K562 (cell line): ENCODE results near the gene EMID1. TPM values are rescaled to one million over a fixed set of nuclear protein-coding genes. Genes with fewer than 3 reads are reported as not detected.
"Not testable (repeated sequence)": the region's sequence is repeated elsewhere in the genome, so short reads cannot be mapped to it uniquely, and the experiment has no call there.

Experiments
- ATAC-seq: fragments of 200-7000 bp; cut with Tn5 transposase; 3 replicates; pipeline ENCODE4 v1.9.1; 2020; ENCODE audit warnings: moderate library complexity
- BruUV-seq: library from RNA; stranded (reverse); fragments of 400-500 nt; replicated peaks from 2 replicates; lab custom pipeline; 2021; lab: Mats Ljungman, UMichigan
- CTCF ChIA-PET: fragments of 300-600 bp; formaldehyde crosslinking; extraction: SDS; loops from one replicate; lab custom pipeline; 2021; ENCODE audit warnings: low intra/inter-chr PET ratio; lab: Yijun Ruan, JAX
- POLR2A ChIA-PET: fragments of 300-600, 350-650 bp; sonication (Branson Sonifier 250); formaldehyde crosslinking; extraction: SDS; loops from one replicate; lab custom pipeline; 2021; ENCODE audit warnings: antibody characterized with exemption, inconsistent platforms; lab: Yijun Ruan, JAX
- DNase-seq, 4 experiments: peaks; one replicate each; pipeline versions ENCODE4 v3.0.0 to v3.0.0-alpha.2; 2011 to 2018; ENCODE audit warnings: low spot score in 3 of 4, mixed read lengths in 3 of 4; ENCODE audit errors: extremely low read depth in 1 of 4
- FAIRE-seq: peaks from 2 replicates; lab custom pipeline; 2011; peaks lifted over from hg19 to GRCh38; lab: Jason Lieb, UNC
- H2AFZ ChIP-seq: 2 replicates; pipeline ENCODE4 v1.6.0; 2011; ENCODE audit warnings: low read depth, low read length, control low read depth, inconsistent platforms
- H3K27ac ChIP-seq: fragments of 200-600 bp; 3 replicates; pipeline ENCODE4 v1.8.0; 2011; ENCODE audit warnings: low read depth, mild to moderate bottlenecking, control low read depth, inconsistent platforms, low read length, moderate library complexity, mixed read lengths; ENCODE audit errors: extremely low read depth
- H3K27me3 ChIP-seq, 2 experiments: fragments of 300-600 bp in 1 of 2; 2 replicates in 1 of 2; 3 replicates in 1 of 2; pipeline versions ENCODE4 v1.6.0 to v1.8.0; 2011; ENCODE audit warnings: inconsistent platforms in 2 of 2, low read length in 2 of 2, mild to moderate bottlenecking in 1 of 2, mixed read lengths in 1 of 2, moderate library complexity in 1 of 2; ENCODE audit not compliant: control insufficient read depth in 2 of 2, insufficient read depth in 2 of 2
- H3K36me3 ChIP-seq: fragments of 300-600 bp; 3 replicates; pipeline ENCODE4 v1.8.0; 2011; ENCODE audit warnings: mild to moderate bottlenecking, low read length, inconsistent platforms; ENCODE audit not compliant: control insufficient read depth, insufficient read depth
- H3K4me1 ChIP-seq, 2 experiments: fragments of 200-600 bp in 1 of 2; replicated peaks in 1 of 2; 2 replicates in 1 of 2; 3 replicates in 1 of 2; pipeline versions ENCODE4 v1.5.1 to v1.8.0; 2011; ENCODE audit warnings: inconsistent platforms in 2 of 2, low read length in 2 of 2, mild to moderate bottlenecking in 1 of 2, mixed read lengths in 1 of 2, moderate library complexity in 1 of 2; ENCODE audit not compliant: control insufficient read depth in 2 of 2, insufficient read depth in 2 of 2
- H3K4me2 ChIP-seq: 2 replicates; pipeline ENCODE4 v1.6.1; 2011; ENCODE audit warnings: low read length, control low read depth, inconsistent platforms, mixed read lengths; ENCODE audit not compliant: insufficient read depth
- H3K4me3 ChIP-seq: fragments of 200-600 bp; sonication (generic), shearing (Covaris generic); 2 replicates; pipeline ENCODE4 v1.5.1; 2016; ENCODE audit warnings: control low read depth, inconsistent platforms
- H3K79me2 ChIP-seq: fragments of 200-600 bp; 3 replicates; pipeline ENCODE4 v1.8.0; 2011; ENCODE audit warnings: low read length, inconsistent platforms; ENCODE audit not compliant: control insufficient read depth, insufficient read depth
- H3K9ac ChIP-seq, 2 experiments: 2 replicates each; pipeline versions ENCODE4 v1.6.0 to v1.6.1; 2011; ENCODE audit warnings: low read depth in 2 of 2, low read length in 2 of 2, control low read depth in 1 of 2, inconsistent platforms in 1 of 2, mild to moderate bottlenecking in 1 of 2, mixed read lengths in 1 of 2; ENCODE audit not compliant: insufficient read depth in 1 of 2
- H3K9me1 ChIP-seq: one replicate; pipeline ENCODE4 v1.6.0; 2011; ENCODE audit warnings: inconsistent platforms, mild to moderate bottlenecking, low read length, moderate library complexity; ENCODE audit not compliant: control insufficient read depth, insufficient read depth
- H3K9me3 ChIP-seq: replicated peaks from 2 replicates; pipeline ENCODE4 v1.5.1; 2011; ENCODE audit warnings: low read depth, low read length, inconsistent platforms; ENCODE audit not compliant: control insufficient read depth, insufficient read depth
- H4K20me1 ChIP-seq: replicated peaks from 2 replicates; pipeline ENCODE4 v1.6.1; 2011; ENCODE audit warnings: low read length, inconsistent platforms, mixed read lengths; ENCODE audit not compliant: control insufficient read depth, insufficient read depth
- ZNF121 ChIP-seq: sonication (generic); formaldehyde crosslinking; conservative IDR thresholded peaks from 2 replicates; pipeline ENCODE4 v1.8.0; 2022; ENCODE audit warnings: missing genetic modification reagents
- ZNF280A ChIP-seq: fragments of 450-650 bp; IDR thresholded peaks from 2 replicates; pipeline ENCODE4 v1.6.1; 2018; ENCODE audit warnings: mild to moderate bottlenecking, low read depth; ENCODE audit not compliant: partially characterized antibody
- WGBS: fragments of 100-300 bp; shearing (Covaris generic); methylation state at CpG from one replicate; pipeline ENCODE4 v1.1.6; 2016; ENCODE audit warnings: low coverage, mixed read lengths; ENCODE audit not compliant: insufficient coverage; ENCODE audit errors: missing lambda C conversion rate; 5-methylcytosine and 5-hydroxymethylcytosine counted together
- in situ Hi-C: fragments of 300-500 bp; cut with MboI; formaldehyde crosslinking; loops from 4 replicates; pipeline ENCODE4 v1.15.0; 2018; ENCODE audit warnings: inconsistent platforms, mixed read lengths
- intact Hi-C: fragments of 100-400 bp; cut with micrococcal nuclease; formaldehyde crosslinking; loops from 2 replicates; pipeline ENCODE4 v1.14.2; 2022
- polyA plus RNA-seq, 8 experiments: library from polyadenylated mRNA; depleted of rRNA in 4 of 8; stranded (reverse) in 5 of 8; unstranded in 3 of 8; fragments of >200 nt; fragmentation: Nextera tagmentation in 2 of 8; fragmentation: Illumina TruSeq in 1 of 8; extraction: Ambion mirVana in 2 of 8; extraction: Trizol in 1 of 8; gene quantifications; 2 replicates each; pipeline versions ENCODE4 v1.2.1 to v1.2.3, GENCODE V29; 2011 to 2014; ENCODE audit warnings: inconsistent platforms in 1 of 8, missing spikeins in 1 of 8
- total RNA-seq, 7 experiments: library from RNA; depleted of rRNA in 6 of 7; stranded (reverse); fragments of >200 nt in 6 of 7; fragmentation: Illumina TruSeq in 2 of 7; extraction: Trizol in 2 of 7; gene quantifications; 2 replicates each; pipeline versions ENCODE4 v1.2.1 to v1.2.3, GENCODE V29; 2011 to 2021; ENCODE audit warnings: low replicate concordance in 1 of 7

EMID1 gene
- total and polyA plus RNA-seq, 9 of the 15 experiments (the other 6 are each of a cell fraction or from before 2014, with no cell fraction given): 0.15 to 7.2 (median 2.7) TPM

DNA sequence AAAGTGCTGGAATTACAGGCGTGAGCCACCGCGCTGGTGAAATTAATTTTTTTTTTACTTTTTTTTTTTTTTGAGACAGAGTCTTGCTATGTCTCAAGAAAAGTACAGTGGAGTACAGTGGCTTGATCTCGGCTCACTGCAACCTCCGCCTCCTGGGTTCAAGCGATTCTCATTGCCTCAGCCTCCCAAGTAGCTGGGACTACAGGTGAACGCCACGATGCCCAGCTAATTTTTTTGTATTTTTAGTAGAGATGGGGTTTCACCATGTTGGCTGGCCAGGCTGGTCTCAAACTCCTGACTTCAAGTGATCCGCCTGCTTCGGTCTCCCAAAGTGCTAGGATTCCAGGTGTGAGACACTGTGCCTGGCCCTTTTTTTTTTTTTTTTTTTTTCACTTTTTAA is 42.2 kb downstream of the EMID1 start:
- H3K27ac ChIP-seq, H2AFZ ChIP-seq, H4K20me1 ChIP-seq, H3K9ac ChIP-seq, DNase-seq, H3K4me2 ChIP-seq, H3K79me2 ChIP-seq, BruUV-seq, H3K27me3 ChIP-seq, H3K36me3 ChIP-seq, H3K4me1 ChIP-seq, H3K9me3 ChIP-seq, FAIRE-seq, H3K9me1 ChIP-seq, H3K4me3 ChIP-seq, ATAC-seq, CTCF ChIA-PET: not testable (repeated sequence)
- 62% methylated on average over 9 of the region's 10 CpGs for WGBS
- in situ Hi-C loops: loop anchor here (5.0 kb wide), 1 partner anchor 191 kb away; no protein-coding TSS in a partner anchor
- POLR2A ChIA-PET: interaction anchor here (0.9 kb wide), 1 partner anchor 9 kb away, joined by 6 read pairs; no protein-coding TSS in a partner anchor
- intact Hi-C loops: loop anchor here (5.0 to 10.0 kb wide), 2 partner anchors 206 to 643 kb away; no protein-coding TSS in a partner anchor

GRCh38 chr22:29251265-29251664 is 45.6 kb downstream of the EMID1 start:
- 54% methylated on average over 4 of the region's 5 CpGs for WGBS
- H3K79me2 ChIP-seq: no peaks in the 10 kb centered on the region
- H4K20me1 ChIP-seq: no peaks in the 10 kb centered on the region
- H3K9ac ChIP-seq: no peak overlapping the region
- POLR2A ChIA-PET: interaction anchor here (0.6 kb wide), 1 partner anchor 15 kb away, joined by 3 read pairs; no protein-coding TSS in a partner anchor
- H3K36me3 ChIP-seq: no peaks in the 10 kb centered on the region
- FAIRE-seq (no peak), DNase-seq (no peak), ATAC-seq (no peak)
- H3K4me2 ChIP-seq: no peak overlapping the region
- H2AFZ ChIP-seq: no peak overlapping the region
- in situ Hi-C loops: loop anchor here (10.0 kb wide), 1 partner anchor 396 kb away; no protein-coding TSS in a partner anchor
- no peak overlapping the region for H3K4me3 ChIP-seq
- CTCF ChIA-PET: interaction anchor here (0.6 kb wide), 1 partner anchor 650 kb away, joined by 3 read pairs; no protein-coding TSS in a partner anchor
- intact Hi-C loops: no loop called here
- peak; percentile 78 for TF ChIP-seq ZNF121
- TF ChIP-seq ZNF280A: no peak
- no peaks in the 10 kb centered on the region for H3K9me3 ChIP-seq
- H3K9me1 ChIP-seq: no peaks in the 10 kb centered on the region
- no TSS peak for BruUV-seq
- peaks cover 0 to 8% of the 10 kb centered on the region in 2 experiments; a peak in 2 of 5 replicates for H3K4me1 ChIP-seq
- no peak overlapping the region for H3K27ac ChIP-seq
- H3K27me3 ChIP-seq: no peaks in the 10 kb centered on the region
